Heart left ventricle (tissue), 16 donors: ENCODE measurements around the gene GAB3. TPM values are rescaled to one million over a fixed set of nuclear protein-coding genes. Genes with fewer than 3 reads are reported as not detected.

ENCODE experiments used
- ATAC-seq, 4 donors: fragments of 200-7000 bp; cut with Tn5 transposase; one replicate each; pipeline ENCODE4 v1.9.1; 2020 to 2022; ENCODE audit warnings: moderate library complexity in 4 of 4, mild to moderate bottlenecking in 3 of 4, moderate number of reproducible peaks in 1 of 4
- DNase-seq, 5 donors: peaks; one replicate each; pipeline ENCODE4 v3.0.0-alpha.2; 2020
- H3K27ac ChIP-seq, 12 donors: fragments of 200-600 bp; sonication (generic) in 4 of 12; one replicate each; pipeline versions ENCODE4 v1.5.0 to v1.8.0; 2016 to 2022; ENCODE audit warnings: mild to moderate bottlenecking in 2 of 12
- H3K27me3 ChIP-seq, 9 donors: fragments of 200-600 bp; sonication (generic) in 2 of 9; one replicate each; pipeline versions ENCODE4 v1.5.1 to v1.8.0; 2016 to 2022; ENCODE audit warnings: mild to moderate bottlenecking in 3 of 9
- H3K36me3 ChIP-seq, 9 donors: fragments of 200-600 bp; sonication (generic) in 2 of 9; one replicate each; pipeline versions ENCODE4 v1.5.0 to v1.8.0; 2018 to 2022; ENCODE audit warnings: mild to moderate bottlenecking in 2 of 9
- H3K4me1 ChIP-seq, 12 donors: fragments of 200-600 bp; sonication (generic) in 4 of 12; one replicate each; pipeline versions ENCODE4 v1.5.0 to v1.8.0; 2016 to 2022; ENCODE audit warnings: mild to moderate bottlenecking in 3 of 12
- H3K4me3 ChIP-seq, 12 donors: fragments of 200-600 bp; sonication (generic) in 4 of 12; one replicate each; pipeline versions ENCODE4 v1.5.0 to v1.8.0; 2017 to 2022; ENCODE audit warnings: mild to moderate bottlenecking in 9 of 12, moderate library complexity in 4 of 12
- H3K9me3 ChIP-seq, 12 donors: fragments of 200-600 bp; sonication (generic) in 4 of 12; one replicate each; pipeline versions ENCODE4 v1.5.0 to v1.8.0; 2016 to 2022; ENCODE audit warnings: mild to moderate bottlenecking in 1 of 12
- CTCF ChIP-seq, 12 donors: fragments of 200-600 bp; sonication (generic) in 4 of 12; IDR thresholded peaks; one replicate each; pipeline versions ENCODE4 v1.5.0 to v1.8.0; 2018 to 2022; ENCODE audit warnings: antibody characterized with exemption in 12 of 12, mild to moderate bottlenecking in 5 of 12
- POLR2A ChIP-seq, 2 donors: fragments of 450-650 bp; IDR thresholded peaks; one replicate each; pipeline ENCODE4 v1.6.1; 2017; ENCODE audit warnings: antibody characterized with exemption in 2 of 2, mild to moderate bottlenecking in 2 of 2, moderate library complexity in 2 of 2
- WGBS, 4 donors: extraction: QIAGEN DNeasy Blood & Tissue Kit in 2 of 4; methylation state at CpG; one replicate each; pipeline versions ENCODE4 v1.1.5 to v1.1.7; 2013 to 2018; 5-methylcytosine and 5-hydroxymethylcytosine counted together
- intact Hi-C, 10 donors: fragments of 100-400 bp; cut with DNase I; formaldehyde crosslinking; loops; one replicate each; pipeline versions ENCODE4 v1.11.1 to v1.14.2; 2022
- polyA plus RNA-seq, 2 donors: library from polyadenylated mRNA; stranded (reverse); fragments of 200-250 nt; gene quantifications; one replicate each; pipeline ENCODE4 v1.2.3, GENCODE V29; 2013
- total RNA-seq, 9 donors: library from RNA; depleted of rRNA in 2 of 9; stranded (reverse); fragments of >200 nt in 2 of 9; fragmentation: NEBNext Ultra II Directional in 3 of 9; extraction: Animal tissue kit (Norgen Biotek cat#: 25700) in 3 of 9; gene quantifications; one replicate each; pipeline versions ENCODE4 v1.1.0 to v1.2.4, GENCODE V29; 2016 to 2023
- donor health status: ischemic (EF 13 %, LVEDD 7.1; RV severe dilation, severe dysfunction).
- donor health status: healthy with polysubstance abuse.
- donor health status: DM: no; HTN: yes; CAD: no.
- donor health status: DM: no; HTN: no; CAD: no.
- donor health status: ischemic (EF 25% LVEDD 6.9; RV normal size, moderate dysfunction).
- donor health status: ischemic (EF 25% LVEDD 5.7; RV mildly dilated, moderate dysfunction).
- donor health status: healthy.
- donor health status: DM: yes; HTN: yes; CAD: no.
- donor health status: ischemic (EF 35%, LVEDD 5.7; RV mildly dilated, moderate dysfunction).
- donor health status: nonischemic (EF 11% LVEDD 7.7; RV severe dilation, severe dysfunction).
- donor health status: DM: yes; HTN: yes; CAD: no.
- donor health status: PGD.
- donor health status: ischemic (EF 29% LVEDD 5.4; RV normal size, mild dysfunction).
- donor health status: nonischemic (EF 23%, LVEDD 6.1; RV moderate dilation, normal function).

GAB3 gene
- total and polyA plus RNA-seq, 11 donors, result 7.2 to 29.0 (median 18.4) TPM

- ATAC-seq (no peak), DNase-seq (no peak)
- H3K27ac ChIP-seq, result peak overlapping the region; percentile 61 to 92 (median 79)
- no peak overlapping the region for H3K4me3 ChIP-seq
- intact Hi-C loops, result no loop called here
- no peaks in the 10 kb centered on the region for H3K27me3 ChIP-seq
- peaks cover 5 to 85% (median 65%) of the 10 kb centered on the region in 12 donors for H3K4me1 ChIP-seq
- H3K36me3 ChIP-seq, result no peaks in the 10 kb centered on the region
- H3K9me3 ChIP-seq, result no peaks in the 10 kb centered on the region
- 67 to 73% (median 69%) methylated on average over 5 of the region's 5 CpGs for WGBS, 4 donors
- TF ChIP-seq CTCF (IDR thresholded peaks at IDR 0.05) (no peak), POLR2A (IDR thresholded peaks at IDR 0.05) (no peak)
Observed at GRCh38 chrX:154737136-154737535, 13.7 kb downstream of the GAB3 start.

GRCh38 chrX:154735695-154736393 lies 15.0 kb downstream of the GAB3 start:
- intact Hi-C loops, result no loop called here
- ATAC-seq (peak; percentile 76 to 82 (median 79)), DNase-seq (peak; percentile 62 to 86 (median 72))
- Histone ChIP-seq H3K4me1 (peaks cover 9 to 96% (median 77%) of the 10 kb centered on the region in 12 donors), H3K36me3 (no peaks in the 10 kb centered on the region), H3K27ac (peak overlapping the region; percentile 58 to 92 (median 79)), H3K27me3 (no peaks in the 10 kb centered on the region), H3K4me3 (no peak overlapping the region), H3K9me3 (no peaks in the 10 kb centered on the region)
- 37 to 56% (median 43%) methylated on average over 7 of the region's 7 CpGs for WGBS, 4 donors
- TF ChIP-seq CTCF (IDR thresholded peaks at IDR 0.05), result no peak
- TF ChIP-seq POLR2A (IDR thresholded peaks at IDR 0.05), result no peak

GRCh38 chrX:154734061-154734781 lies 16.7 kb downstream of the GAB3 start:
- ATAC-seq (peak; percentile 13 to 60 (median 30)), DNase-seq (peak; percentile 33 to 65 (median 40))
- peaks cover 9 to 100% (median 92%) of the 10 kb centered on the region in 12 donors for H3K4me1 ChIP-seq
- TF ChIP-seq POLR2A (IDR thresholded peaks at IDR 0.05) (no peak), CTCF (IDR thresholded peaks at IDR 0.05) (no peak)
- peak overlapping the region in 1 of 12 donors; percentile 30 for H3K4me3 ChIP-seq
- no peaks in the 10 kb centered on the region for H3K9me3 ChIP-seq
- H3K27me3 ChIP-seq, result no peaks in the 10 kb centered on the region
- H3K36me3 ChIP-seq, result no peaks in the 10 kb centered on the region
- peak overlapping the region; percentile 58 to 92 (median 79) for H3K27ac ChIP-seq
- WGBS, 4 donors, result 16 to 33% (median 24%) methylated on average over 8 of the region's 8 CpGs
- intact Hi-C loops, result loop anchor here in 1 of 10 donors (5.0 kb wide), 1 partner anchor 37 kb away; no protein-coding TSS in a partner anchor

- Histone ChIP-seq H3K4me1 (peaks cover 9 to 100% (median 95%) of the 10 kb centered on the region in 12 donors), H3K36me3 (no peaks in the 10 kb centered on the region), H3K9me3 (no peaks in the 10 kb centered on the region), H3K4me3 (no peak overlapping the region), H3K27me3 (no peaks in the 10 kb centered on the region), H3K27ac (peak overlapping the region; percentile 24 to 92 (median 82))
- intact Hi-C loops, result loop anchor here in 1 of 10 donors (5.0 kb wide), 1 partner anchor 36 kb away; no protein-coding TSS in a partner anchor
- 67 to 75% (median 74%) methylated on average over 2 of the region's 2 CpGs for WGBS, 4 donors
- ATAC-seq, result no peak
- DNase-seq, result no peak
- TF ChIP-seq POLR2A (IDR thresholded peaks at IDR 0.05), result no peak
- TF ChIP-seq CTCF (IDR thresholded peaks at IDR 0.05), result no peak
Observed at GRCh38 chrX:154733066-154733425, 17.8 kb downstream of the GAB3 start.
